ENCODE results near the gene AHCYL2.
"Not testable (repeated sequence)": the region's sequence is repeated elsewhere in the genome, so short reads cannot be mapped to it uniquely, and the experiment has no call there.

Gene AHCYL2

DNA sequence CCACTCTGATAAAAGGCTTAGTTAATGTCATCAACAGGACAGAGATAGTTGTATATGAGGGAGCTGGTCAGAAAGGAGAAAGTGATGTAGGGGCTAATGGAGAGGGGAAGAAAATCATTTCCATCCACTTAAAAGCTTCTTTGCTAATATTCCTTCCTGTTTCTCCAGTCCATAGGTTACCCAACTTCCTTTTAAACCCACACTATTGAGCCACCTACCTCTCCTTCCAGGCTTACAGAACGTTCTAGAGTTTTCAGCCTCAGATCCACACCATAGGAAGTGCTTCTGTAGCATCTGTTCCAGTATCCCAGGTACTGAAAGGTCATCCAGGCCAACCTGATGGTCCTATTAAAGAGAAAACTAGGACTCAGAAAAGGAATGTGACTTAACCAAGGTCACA is 237.6 kb downstream of the AHCYL2 start:
- H3K4me1 Mint-ChIP-seq, result no peaks in the 10 kb centered on the region
- H3K27me3 Mint-ChIP-seq, result no peaks in the 10 kb centered on the region
- no peak for DNase-seq (ENCODE audit: low spot score in 2 of 2)
- no peaks in the 10 kb centered on the region for H3K9me3 Mint-ChIP-seq
- ATAC-seq (ENCODE audit: low read depth), result no peak
- H3K27ac Mint-ChIP-seq, result no peak overlapping the region
- H3K36me3 Mint-ChIP-seq, result no peaks in the 10 kb centered on the region
- H3K4me3 Mint-ChIP-seq, result no peak overlapping the region

DNA sequence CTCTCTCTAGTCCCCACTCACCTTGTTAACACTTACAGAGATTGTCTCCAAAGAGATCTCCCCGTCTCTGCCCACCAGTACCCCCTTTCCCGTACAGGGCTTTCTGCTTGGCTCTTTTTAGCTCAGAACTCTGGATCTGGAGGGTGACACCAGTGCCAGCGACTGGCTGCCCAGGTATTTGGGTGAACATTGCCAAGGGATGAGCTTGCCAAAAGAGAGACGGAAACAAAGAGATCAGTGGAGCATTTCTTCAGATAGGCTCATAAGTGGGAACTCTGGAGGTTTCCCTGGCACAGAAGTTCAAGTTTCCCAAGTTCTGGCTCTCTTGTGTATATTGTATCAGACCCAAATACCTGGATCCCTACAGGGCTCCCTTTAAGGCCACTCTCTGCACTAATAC is 239.4 kb downstream of the AHCYL2 start:
- no peak for ATAC-seq (ENCODE audit: low read depth)
- no peaks in the 10 kb centered on the region for H3K36me3 Mint-ChIP-seq

DNA sequence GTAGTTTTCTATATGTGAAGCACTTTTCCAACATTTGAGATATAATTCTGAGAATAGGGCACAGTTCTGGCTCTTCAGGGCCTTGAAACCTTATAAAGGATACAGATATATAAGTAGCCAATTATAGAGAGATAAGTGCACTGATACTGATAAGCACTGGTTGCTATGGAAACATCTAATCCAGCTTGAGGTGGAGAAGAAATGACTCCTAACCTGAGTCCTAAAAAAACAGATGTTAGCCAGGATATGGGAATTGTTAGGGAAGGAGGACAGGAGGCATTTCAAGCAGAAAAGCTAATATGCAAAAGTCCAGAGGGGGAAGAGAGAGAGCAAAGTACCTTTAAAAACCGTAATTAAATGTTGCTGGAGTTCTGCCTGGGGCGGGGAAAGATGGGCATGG is 240.2 kb downstream of the AHCYL2 start:
- DNase-seq (ENCODE audit: low spot score in 2 of 2) (no peak), ATAC-seq (ENCODE audit: low read depth) (no peak)
- no peak overlapping the region for H3K27ac Mint-ChIP-seq
- no peaks in the 10 kb centered on the region for H3K27me3 Mint-ChIP-seq
- no peaks in the 10 kb centered on the region for H3K9me3 Mint-ChIP-seq
- no peaks in the 10 kb centered on the region for H3K36me3 Mint-ChIP-seq
- H3K4me3 Mint-ChIP-seq, result no peak overlapping the region
- no peaks in the 10 kb centered on the region for H3K4me1 Mint-ChIP-seq

More for the DNA sequence above, 239.4 kb downstream of the AHCYL2 start:
- Mint-ChIP-seq H3K4me3 (no peak overlapping the region), H3K9me3 (no peaks in the 10 kb centered on the region), H3K4me1 (no peaks in the 10 kb centered on the region), H3K27ac (no peak overlapping the region), H3K27me3 (no peaks in the 10 kb centered on the region)
- no peak for DNase-seq (ENCODE audit: low spot score in 2 of 2)

DNA sequence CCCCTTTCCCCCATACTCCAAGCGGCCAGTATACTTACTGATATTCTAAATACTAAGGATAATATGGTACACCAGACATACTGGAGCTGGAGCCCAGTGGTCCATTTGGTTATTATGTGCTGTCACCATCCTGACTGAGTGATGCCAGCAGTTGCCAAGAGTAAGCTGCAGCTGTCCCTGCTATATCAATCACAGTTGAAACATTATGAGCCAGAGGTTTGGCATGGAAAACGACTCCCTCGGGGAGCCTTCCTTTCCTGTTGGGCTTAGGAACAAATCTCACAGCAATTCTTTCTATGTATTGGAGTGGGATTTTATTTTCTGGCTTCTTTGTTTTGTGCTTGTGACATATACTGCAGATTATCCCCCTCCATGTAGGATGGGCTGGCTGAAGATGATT is 242.0 kb downstream of the AHCYL2 start:
- no peaks in the 10 kb centered on the region for H3K36me3 Mint-ChIP-seq
- no peak overlapping the region for H3K27ac Mint-ChIP-seq
- DNase-seq (ENCODE audit: low spot score in 2 of 2), result no peak
- no peak for ATAC-seq (ENCODE audit: low read depth)
- no peaks in the 10 kb centered on the region for H3K4me1 Mint-ChIP-seq
- H3K4me3 Mint-ChIP-seq, result no peak overlapping the region
- H3K27me3 Mint-ChIP-seq, result no peaks in the 10 kb centered on the region
- no peaks in the 10 kb centered on the region for H3K9me3 Mint-ChIP-seq

- no peak for DNase-seq (ENCODE audit: low spot score in 2 of 2)
- Mint-ChIP-seq H3K9me3 (no peaks in the 10 kb centered on the region), H3K27ac (no peak overlapping the region), H3K4me1 (no peaks in the 10 kb centered on the region), H3K36me3 (no peaks in the 10 kb centered on the region), H3K27me3 (no peaks in the 10 kb centered on the region), H3K4me3 (no peak overlapping the region)
- ATAC-seq (ENCODE audit: low read depth), result no peak
Observed at GRCh38 chr7:129468087-129468486, 243.3 kb downstream of the AHCYL2 start.

DNA sequence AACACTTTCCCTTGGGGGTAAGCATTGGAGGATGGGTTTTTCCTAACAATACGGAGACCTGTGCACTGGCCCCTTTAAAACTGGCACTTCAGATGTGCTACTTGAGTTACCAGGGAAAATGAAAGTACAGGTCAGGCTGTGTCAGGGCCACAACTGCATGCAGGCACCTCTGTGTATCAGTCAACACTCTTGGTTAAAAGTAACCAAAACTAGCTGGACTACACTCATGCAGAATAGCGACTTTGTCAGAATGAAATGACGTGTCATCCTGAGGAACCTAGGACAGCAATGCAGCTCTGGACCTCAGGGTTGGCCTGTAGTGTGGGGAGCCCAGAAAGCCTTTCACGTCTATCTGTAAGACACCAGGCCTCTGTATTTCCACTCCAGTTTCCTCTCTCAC is 243.7 kb downstream of the AHCYL2 start:
- no peak overlapping the region for H3K27ac Mint-ChIP-seq
- H3K4me3 Mint-ChIP-seq, result no peak overlapping the region
- H3K27me3 Mint-ChIP-seq, result no peaks in the 10 kb centered on the region
- no peaks in the 10 kb centered on the region for H3K36me3 Mint-ChIP-seq
- ATAC-seq (ENCODE audit: low read depth), result no peak
- H3K4me1 Mint-ChIP-seq, result no peaks in the 10 kb centered on the region
- no peaks in the 10 kb centered on the region for H3K9me3 Mint-ChIP-seq
- no peak for DNase-seq (ENCODE audit: low spot score in 2 of 2)

- H3K27ac Mint-ChIP-seq, result no peak overlapping the region
- DNase-seq (ENCODE audit: low spot score in 2 of 2), result no peak
Observed at GRCh38 chr7:129469930-129470329, 245.1 kb downstream of the AHCYL2 start.

DNA sequence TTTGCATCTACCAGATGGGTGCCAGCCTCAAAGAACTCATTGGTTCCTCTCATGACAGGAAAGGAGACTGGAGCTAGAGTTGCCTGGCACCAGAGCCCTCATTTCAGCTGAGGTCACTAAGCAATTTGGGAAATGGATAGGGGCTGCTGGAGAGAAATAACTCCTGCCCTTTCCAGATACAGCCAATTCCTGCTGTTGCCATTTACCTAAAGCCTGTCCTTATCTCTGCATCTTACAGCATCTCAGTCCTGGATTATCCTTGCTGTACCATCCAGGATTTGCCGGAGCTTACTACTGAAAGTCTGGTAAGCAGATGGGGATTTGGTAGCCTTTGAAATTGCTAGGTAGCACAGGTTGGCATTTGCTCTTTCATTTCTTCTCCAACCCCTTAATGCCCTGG is 245.6 kb downstream of the AHCYL2 start:
- Mint-ChIP-seq H3K27me3 (no peaks in the 10 kb centered on the region), H3K36me3 (no peaks in the 10 kb centered on the region), H3K9me3 (no peaks in the 10 kb centered on the region), H3K27ac (no peak overlapping the region), H3K4me3 (no peak overlapping the region), H3K4me1 (no peaks in the 10 kb centered on the region)
- DNase-seq (ENCODE audit: low spot score in 2 of 2) (no peak), ATAC-seq (ENCODE audit: low read depth) (no peak)

More at GRCh38 chr7:129469930-129470329, 245.1 kb downstream of the AHCYL2 start:
- no peaks in the 10 kb centered on the region for H3K36me3 Mint-ChIP-seq
- H3K4me3 Mint-ChIP-seq, result no peak overlapping the region
- no peak for ATAC-seq (ENCODE audit: low read depth)
- H3K9me3 Mint-ChIP-seq, result no peaks in the 10 kb centered on the region
- H3K4me1 Mint-ChIP-seq, result no peaks in the 10 kb centered on the region
- H3K27me3 Mint-ChIP-seq, result no peaks in the 10 kb centered on the region

DNA sequence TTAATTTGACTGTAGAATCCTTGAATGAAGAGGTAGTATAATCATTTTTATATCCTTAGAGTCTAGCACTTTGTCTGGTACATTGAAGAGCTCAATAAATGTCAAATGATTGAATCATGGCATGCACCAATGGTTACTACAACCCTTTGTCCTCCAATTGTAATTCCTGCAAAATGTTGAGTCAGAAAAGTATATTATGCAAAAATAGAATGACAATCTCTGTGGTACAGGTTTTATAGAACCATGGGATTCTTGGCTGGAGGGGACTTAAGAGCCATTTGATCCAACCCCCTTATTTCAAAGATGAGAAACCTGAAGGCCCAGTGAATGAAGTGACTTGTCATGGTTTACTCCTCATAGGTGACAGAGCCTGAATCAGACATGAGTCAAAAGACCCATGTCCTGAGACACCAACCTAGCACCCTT is 246.6 kb downstream of the AHCYL2 start:
- H3K27ac Mint-ChIP-seq, result no peak overlapping the region
- no peak overlapping the region for H3K4me3 Mint-ChIP-seq
- no peaks in the 10 kb centered on the region for H3K9me3 Mint-ChIP-seq
- no peaks in the 10 kb centered on the region for H3K36me3 Mint-ChIP-seq
- DNase-seq (ENCODE audit: low spot score in 2 of 2) (no peak), ATAC-seq (ENCODE audit: low read depth) (no peak)
- H3K4me1 Mint-ChIP-seq, result no peaks in the 10 kb centered on the region
- no peaks in the 10 kb centered on the region for H3K27me3 Mint-ChIP-seq

GRCh38 chr7:129475931-129476330 is 251.1 kb downstream of the AHCYL2 start:
- H3K27me3 Mint-ChIP-seq; H3K9me3 Mint-ChIP-seq; DNase-seq (ENCODE audit: low spot score in 2 of 2); H3K36me3 Mint-ChIP-seq; H3K4me1 Mint-ChIP-seq; H3K4me3 Mint-ChIP-seq; ATAC-seq (ENCODE audit: low read depth); H3K27ac Mint-ChIP-seq: not testable (repeated sequence)

DNA sequence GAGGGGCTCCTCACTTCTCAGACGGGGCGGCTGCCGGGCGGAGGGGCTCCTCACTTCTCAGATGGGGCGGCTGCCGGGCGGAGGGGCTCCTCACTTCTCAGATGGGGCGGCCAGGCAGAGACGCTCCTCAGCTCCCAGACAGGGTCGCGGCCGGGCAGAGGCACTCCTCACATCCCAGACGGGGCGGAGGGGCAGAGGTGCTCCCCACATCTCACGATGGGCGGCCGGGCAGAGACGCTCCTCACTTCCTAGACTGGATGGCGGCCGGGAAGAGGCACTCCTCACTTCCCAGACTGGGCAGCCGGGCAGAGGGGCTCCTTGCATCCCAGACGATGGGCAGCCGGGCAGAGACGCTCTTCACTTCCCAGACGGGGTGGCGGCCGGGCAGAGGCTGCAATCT is 251.6 kb downstream of the AHCYL2 start:
- not testable (repeated sequence) for H3K27me3 Mint-ChIP-seq; H3K9me3 Mint-ChIP-seq; H3K4me1 Mint-ChIP-seq; H3K4me3 Mint-ChIP-seq; ATAC-seq (ENCODE audit: low read depth); H3K36me3 Mint-ChIP-seq; H3K27ac Mint-ChIP-seq; DNase-seq (ENCODE audit: low spot score in 2 of 2)

Data from memory B cell (primary cell).